Activated CD4-positive, alpha-beta T cell treated with anti-CD3 and anti-CD28 coated beads for 24 hours (primary cell): ENCODE measurements around the gene GLT6D1.
A peak's percentile ranks its signal among the peaks of the same experiment; 100 is the strongest.

Experiments
- DNase-seq, 2 donors: peaks; one replicate each; pipeline ENCODE4 v3.0.0-alpha.2; 2020; ENCODE audit warnings: low read depth in 2 of 2

GLT6D1 gene

GRCh38 chr9:135608294-135608998 is 30.9 kb downstream of the GLT6D1 start:
- no peak for DNase-seq

- DNase-seq = no peak
Measured at GRCh38 chr9:135607401-135608293, 31.7 kb downstream of the GLT6D1 start.

- no peak for DNase-seq
Measured at GRCh38 chr9:135606885-135607259, 32.5 kb downstream of the GLT6D1 start.

GRCh38 chr9:135605238-135605781 is 34.0 kb downstream of the GLT6D1 start:
- DNase-seq = no peak

- no peak for DNase-seq
Measured at GRCh38 chr9:135604437-135605237, 34.7 kb downstream of the GLT6D1 start.

- DNase-seq = peak; percentile 34 to 40
Measured at GRCh38 chr9:135602789-135603481, 36.4 kb downstream of the GLT6D1 start.

- DNase-seq = no peak
Measured at GRCh38 chr9:135601988-135602387, 37.4 kb downstream of the GLT6D1 start.

DNA sequence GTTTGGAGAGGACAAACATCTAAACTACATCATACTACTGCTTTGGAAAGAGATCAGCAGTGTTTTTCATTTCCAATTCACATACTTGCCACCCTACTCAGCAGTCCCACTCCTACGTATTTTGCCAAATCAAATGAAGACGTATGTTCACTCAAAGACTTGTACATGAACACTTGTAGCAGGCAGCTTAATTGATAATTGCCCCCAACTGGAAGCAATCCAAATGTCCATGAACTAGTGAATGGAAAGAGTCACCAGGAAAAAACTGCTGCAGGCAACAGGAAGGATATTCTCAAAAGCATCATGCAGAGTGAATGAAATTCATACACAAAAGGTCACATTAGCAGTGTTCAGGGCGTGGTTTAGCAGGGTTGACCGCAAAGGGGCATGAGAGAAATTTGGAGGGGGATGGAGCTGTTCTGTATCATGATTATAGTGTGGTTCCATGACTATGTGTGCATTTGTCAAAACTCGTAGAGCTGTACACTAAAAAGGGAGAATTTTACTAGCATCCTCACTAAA is 39.0 kb downstream of the GLT6D1 start:
- no peak for DNase-seq

DNA sequence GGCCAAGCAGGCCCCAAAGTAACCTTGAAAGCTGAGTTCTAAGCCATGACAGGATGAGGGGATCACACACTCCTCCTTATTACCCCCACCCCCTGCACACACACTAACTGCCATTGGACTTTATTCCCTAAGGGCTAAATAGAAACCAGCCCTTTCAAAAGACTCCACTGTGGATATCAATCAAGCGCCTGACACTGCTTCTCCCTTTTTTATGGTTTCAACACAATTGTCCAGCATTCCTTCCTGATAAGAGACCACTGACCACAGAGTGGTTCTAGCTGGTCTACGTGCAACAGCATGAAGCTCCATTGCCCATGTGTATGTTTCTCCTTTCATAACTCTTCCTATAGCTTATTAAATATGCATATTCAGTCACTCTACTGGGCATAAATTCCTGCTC is 43.1 kb downstream of the GLT6D1 start:
- DNase-seq = no peak

DNA sequence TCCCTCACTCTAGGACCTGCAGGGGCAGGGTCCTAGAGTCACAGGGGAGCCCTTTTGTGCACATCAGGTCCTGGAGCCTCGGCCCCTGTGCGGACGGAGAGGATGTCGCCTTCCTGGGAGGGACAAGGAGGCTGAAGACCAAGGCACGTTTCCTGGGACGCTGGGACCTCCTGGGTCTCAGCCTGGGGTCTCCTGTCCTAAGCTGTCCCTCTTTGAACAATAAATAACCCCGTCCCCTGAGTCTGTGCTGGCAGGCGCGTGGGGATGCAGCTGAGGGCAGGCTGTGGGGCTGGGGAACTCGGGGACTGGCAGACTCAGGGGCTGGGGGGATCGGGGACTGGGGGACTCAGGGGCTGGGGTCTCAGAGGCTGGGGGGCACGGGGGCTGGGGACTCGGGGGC is 46.7 kb downstream of the GLT6D1 start:
- no peak for DNase-seq

- DNase-seq = no peak
Measured at GRCh38 chr9:135592331-135592590, 47.1 kb downstream of the GLT6D1 start.

- no peak for DNase-seq
Measured at GRCh38 chr9:135591506-135592330, 47.6 kb downstream of the GLT6D1 start.

- DNase-seq = no peak
Measured at GRCh38 chr9:135590486-135591079, 48.8 kb downstream of the GLT6D1 start.

- DNase-seq = no peak
Measured at GRCh38 chr9:135589596-135590485, 49.5 kb downstream of the GLT6D1 start.

DNA sequence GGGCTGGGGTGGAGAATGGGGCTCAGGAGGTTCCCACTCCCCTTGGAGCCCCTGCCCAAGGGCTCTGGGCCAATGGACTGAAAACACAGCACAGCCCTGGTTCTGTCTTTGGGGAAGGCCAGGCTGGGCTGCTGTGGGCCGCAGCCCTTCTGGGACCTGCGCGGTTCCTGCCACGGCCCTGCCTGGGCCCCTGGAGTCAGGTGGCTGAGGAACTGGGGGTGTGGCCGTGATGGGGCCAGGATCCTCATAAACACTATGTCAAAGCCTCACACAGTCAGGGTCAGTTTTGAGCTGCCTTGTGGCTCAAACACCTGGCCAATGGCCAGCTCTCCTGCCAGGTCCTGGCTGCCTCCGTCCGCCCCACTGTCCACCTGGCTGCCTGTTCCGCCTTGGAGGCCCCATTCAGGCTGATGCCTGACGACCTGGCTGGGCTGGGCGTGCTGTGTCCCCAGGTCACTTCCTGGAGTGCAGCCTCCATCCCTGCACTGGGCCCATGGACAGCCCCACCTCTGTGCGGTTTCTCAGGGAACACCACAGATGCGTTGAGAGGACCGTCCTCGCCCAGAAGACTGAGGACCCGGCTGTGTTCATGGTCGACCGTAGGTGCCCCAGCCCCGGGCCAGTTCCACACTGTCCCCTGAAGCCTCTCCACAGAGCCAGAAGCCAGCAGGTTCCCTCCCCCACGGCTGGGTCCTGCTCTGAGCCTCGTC is 50.3 kb downstream of the GLT6D1 start:
- DNase-seq = no peak

- DNase-seq = no peak
Measured at GRCh38 chr9:135588371-135588770, 51.0 kb downstream of the GLT6D1 start.

DNA sequence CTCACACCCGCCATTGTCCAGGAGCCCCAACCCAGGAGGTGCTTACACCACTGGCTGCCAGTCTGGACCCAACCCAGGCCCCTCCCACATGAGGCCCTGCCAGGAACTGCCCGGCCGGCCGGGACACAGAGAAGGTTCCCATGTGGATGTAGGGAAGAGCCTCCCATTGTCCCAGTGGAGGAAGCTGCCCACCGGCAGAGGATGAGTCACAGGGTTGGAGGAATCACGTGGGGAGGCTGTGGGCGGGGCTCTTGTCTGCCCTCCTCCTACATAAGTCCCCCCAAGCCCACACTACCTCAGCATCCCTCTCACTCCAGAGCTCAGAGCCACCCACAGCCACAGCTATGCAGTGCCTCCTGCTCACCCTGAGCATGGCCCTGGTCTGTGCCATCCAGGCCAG is 51.7 kb downstream of the GLT6D1 start:
- no peak for DNase-seq

DNA sequence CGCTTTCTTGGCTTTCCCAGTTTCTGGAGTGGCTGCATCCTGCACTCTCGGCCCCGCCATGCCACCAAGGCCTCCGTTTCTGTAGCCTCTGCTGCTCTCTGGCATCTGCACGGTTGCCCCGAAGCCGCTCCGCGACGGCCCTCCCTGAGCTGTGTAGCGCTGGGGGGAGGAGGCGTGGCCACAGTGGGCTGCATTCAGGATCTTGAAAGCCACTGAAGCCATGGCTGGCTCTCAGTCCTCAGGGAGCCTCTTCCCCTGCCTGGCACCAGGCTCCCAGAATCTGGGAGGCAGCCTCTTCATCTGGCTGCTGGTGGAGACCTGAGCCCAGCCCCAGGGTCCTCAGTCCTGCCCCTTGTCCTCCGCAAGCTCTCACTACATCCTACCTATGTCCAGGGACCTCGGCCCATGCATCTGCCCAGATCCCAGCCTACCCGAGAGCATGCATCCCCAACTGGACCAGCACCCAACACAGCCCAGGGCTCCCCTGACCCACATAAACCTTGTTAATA is 52.7 kb downstream of the GLT6D1 start:
- DNase-seq = no peak
